Fibroblast of skin of right biceps (primary cell): ENCODE measurements around the gene MBP.

Experiments used
- DNase-seq: peaks from one replicate; pipeline ENCODE4 v3.0.0-alpha.2; 2013

The MBP gene

DNA sequence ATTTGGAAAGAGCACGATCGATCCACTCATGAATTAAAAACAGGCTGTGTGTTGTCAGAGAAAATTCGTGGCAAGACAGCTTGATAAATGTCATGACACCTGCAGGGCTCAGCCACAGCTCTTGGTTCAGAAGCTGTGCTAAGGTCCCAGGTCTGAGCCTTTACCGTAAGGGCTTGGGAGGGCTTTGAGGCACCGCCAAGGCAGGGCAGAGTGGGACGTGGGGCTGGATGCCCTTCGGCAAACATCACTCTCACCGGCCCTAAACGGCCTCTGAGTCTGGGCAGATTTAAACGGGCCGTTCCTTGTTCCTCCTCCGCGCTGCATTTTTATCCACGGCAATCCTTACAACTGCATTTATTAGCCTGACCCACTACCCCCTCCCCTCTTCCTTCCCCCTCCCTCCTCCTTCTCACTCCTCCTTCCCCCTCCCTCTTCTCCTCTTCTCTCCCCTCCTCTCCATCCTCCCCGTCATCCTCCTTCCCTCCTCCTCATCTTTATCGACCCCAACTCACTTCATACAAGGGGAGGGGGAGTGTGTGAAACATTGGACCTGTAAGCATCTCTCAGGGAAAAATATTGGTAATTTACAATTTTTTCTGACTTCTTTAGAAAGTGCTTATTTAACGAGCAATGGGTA is 33.9 kb downstream of the MBP start:
- DNase-seq: no peak

DNA sequence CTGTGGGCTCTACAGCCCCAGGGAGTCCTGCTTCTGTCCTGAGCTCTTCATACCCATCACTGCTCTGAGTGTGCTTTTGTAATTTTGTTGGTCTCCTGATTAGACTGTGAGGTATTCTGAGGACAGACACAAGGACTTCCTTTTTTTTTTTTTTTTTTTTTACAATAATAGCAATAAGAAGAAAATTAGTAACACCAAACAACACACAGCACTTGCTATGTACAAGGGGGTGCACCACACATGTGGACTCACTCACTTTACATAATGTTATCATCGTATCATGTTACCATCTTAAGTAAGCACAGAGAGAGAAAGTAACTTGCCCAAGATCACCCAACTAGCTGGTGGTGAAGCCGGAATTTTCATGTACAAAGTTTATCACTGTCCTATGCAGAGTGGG is 34.6 kb downstream of the MBP start:
- peak; percentile 41 for DNase-seq

DNA sequence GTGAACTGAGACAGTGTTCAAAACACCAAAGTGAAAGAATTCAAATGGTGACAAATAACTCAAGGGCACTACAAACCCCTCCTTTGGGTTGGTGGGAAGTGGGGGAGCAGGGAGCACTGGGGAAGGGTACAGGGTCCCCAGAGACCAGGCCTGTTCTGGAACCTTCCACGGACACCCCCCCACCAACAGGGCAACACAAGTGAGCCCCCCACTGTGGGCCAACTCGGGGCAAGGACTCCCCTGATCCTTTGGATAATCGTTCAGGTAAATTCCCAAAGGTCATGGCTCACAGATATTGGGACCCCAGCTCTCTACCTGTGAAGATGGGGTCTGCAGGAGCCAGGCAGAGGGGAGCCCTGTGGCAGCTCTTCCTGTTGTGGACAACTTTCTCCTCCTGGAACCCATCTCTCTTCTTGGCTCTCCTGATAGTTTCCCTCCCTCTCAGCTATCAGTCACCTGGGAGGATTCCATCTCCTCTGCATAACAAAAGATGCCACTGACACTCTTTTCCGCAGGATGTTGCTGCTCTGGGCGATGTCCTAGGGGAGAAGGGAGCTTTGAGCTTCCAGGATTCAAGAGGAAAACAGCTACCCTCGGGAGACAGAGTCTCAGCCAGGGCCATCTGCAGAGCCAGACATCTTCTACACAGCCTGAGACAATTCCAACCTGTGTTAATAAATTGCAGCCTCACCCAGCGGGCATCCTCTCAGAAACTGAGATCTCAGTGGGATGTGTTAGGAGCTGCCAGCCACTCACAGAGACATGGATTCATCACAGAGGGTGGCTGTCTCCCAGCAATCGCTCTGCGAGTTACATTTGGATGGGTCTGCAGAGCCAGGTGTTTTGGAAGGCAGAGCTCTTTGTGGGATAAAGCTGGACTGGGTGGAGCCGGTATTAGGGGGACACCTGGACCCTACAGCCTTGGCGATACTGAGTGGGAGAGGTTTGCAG is 35.4 kb downstream of the MBP start:
- no peak for DNase-seq

DNA sequence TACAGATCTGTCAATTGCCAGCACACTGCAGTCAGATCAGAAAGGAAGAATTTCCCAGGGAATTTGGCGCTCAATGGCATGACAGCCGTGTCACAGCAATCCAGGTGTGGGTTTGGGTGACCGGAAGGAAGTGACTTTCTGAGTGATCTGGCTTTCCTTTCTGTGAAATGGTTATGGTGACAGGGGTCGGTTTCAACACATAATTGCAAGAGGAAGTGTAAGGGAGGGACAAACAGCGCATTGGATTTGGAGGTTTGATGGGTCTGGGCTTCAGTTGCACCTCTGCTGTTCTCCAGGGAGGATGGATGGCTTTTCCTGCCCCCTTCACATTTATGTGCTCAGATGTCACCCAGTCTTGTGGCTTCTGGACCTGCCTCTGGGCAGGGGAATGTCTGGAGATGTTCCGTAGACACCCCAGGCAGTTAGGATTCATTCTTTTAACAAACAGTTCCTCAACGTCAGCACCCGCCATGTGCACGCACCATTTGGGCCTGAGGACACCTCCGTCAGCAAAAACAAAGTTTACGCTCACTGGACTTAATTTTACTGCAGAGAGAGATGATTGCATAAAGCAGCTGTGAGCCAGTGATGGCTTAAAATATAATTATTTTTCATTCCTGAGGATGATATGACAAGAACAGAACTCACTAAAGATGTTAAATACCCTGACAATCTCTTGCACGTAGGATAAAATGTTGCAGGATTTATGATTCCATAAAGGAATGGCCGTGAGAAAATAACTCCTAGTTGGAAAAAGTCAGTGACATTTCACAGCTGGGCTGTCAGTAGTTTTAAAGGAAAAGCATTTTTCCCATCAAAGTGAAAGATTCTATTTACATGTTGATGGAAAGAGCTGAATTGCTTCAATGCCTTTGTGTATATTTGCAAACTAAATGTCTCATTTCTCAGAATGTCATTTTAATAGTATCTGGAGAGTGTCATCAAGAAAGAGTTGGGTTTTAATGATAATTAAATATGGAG is 36.9 kb downstream of the MBP start:
- DNase-seq: no peak

DNA sequence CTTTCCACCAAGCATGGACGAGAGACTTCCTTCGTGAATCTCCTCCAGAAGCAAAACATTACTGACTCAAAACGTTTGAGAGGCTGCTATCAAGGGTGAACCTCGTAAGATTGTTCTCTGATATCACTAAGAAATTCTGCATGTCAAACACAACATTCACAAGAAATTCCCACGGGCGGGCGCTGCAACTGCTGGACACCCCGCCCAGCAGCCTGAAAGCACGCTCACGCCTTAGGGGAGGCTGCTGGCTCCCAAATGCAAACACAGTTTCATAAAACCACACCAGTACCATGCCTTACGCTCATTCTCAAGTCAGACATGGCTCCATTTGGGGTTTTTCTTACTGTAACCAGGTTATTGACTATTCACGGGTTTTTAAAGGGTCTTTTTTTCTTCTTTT is 39.0 kb downstream of the MBP start:
- no peak for DNase-seq

DNA sequence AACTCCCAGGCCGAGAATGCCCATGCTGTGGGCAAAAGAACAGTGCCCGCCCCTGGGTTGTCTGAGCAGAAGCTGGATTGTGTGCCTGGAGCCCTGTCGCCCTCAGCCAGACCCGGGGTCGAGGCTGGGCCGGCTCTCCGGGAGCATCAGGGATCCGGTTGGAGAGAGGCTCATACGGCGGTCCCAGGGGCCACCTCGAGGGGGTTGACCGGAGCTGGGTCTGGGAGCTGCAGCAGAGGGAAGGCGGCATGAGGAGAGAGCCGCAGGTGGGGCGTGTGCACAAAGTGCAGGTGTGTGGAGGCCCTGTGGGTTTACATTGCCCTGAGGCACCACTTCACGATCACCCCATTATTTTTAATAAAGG is 39.5 kb downstream of the MBP start:
- no peak for DNase-seq

DNA sequence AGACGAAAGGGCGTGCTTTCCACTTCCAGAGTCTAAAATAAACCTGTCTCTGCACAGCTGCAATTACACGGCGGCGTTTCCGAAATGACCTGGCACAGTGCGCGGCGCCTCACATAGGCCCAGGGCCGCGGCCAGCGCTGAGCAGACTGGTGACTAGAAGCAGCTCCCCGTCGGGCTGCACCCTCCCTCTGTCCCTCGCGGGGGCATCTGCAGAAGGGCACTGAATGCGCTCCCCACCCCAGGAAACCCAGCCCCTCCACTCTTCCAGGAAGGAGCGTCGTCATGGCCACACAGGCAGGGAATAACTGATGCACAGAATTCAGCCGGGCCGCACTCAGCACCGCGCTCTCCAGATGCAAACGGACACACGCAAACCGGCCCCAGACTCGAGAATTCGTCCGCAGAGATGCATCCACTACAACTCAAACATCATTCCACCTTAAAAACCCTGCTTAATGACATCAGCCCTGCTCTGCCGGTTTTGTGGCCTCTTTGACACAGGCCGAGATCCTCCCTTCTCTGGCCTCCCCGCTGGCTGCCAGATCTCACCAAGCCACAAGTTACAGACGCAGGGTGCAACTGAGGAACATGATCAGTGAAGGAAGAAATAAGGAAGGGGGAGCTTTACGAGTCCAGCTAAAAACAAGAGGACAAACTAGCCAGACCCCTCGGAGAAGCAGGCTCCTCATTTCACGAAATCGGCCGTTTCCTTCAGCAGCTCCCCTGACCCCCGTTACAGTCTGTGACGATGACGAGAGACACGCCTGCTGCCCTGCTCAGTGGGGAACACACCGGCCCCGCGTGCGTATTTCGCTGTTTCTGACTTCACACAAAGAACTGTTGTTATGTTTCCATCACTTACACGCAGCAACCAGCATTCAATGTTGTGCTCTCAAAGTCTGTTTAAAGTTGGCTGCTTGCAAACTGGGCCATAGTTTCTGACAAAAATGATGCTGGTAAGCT is 40.2 kb downstream of the MBP start:
- no peak for DNase-seq

DNA sequence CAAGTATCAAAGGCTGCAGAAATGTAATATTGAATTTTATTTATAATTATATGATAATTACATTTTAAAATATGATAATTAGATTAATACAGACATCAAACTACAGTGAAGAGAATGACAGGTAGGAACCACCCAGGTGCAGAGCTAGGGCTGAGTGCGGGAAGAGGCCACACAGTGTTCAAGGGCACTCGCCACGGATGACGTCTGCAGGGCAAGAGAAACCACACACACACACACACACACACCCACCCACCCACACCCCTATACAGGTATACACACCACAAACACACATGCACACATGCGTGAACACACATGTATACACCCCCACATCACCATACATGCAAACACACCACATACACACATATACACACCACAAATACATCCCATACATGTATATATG is 41.2 kb downstream of the MBP start:
- no peak for DNase-seq

DNA sequence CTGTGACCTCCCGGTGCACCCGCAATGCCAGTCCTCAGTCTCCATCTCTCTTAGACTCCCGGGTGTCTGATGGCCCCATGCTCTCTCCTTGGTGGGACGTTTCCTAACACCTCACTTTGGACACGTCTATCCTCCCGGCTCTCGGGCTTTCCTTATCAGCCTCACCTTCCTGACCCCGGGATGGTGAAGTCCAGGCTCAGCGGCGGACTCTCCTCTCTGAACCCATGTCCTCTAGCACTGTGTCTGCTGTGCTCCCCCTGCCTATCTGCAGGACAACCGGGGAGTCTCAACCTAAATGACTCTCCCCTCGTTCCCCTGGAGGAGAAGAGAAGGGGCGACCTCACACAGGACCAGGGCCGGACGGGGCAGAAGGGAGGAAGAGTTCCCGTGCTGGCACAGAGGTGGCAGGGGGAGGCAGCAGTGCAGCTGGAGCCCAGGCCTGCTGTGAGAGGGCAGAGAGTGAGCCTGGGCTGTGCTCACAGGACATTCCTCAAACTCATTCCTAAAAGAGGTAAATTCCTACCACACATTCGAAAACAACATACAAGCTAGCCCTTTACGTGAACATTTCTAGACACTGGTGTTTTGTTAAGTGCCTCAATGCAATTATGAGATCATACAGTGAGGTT is 41.9 kb downstream of the MBP start:
- no peak for DNase-seq

DNA sequence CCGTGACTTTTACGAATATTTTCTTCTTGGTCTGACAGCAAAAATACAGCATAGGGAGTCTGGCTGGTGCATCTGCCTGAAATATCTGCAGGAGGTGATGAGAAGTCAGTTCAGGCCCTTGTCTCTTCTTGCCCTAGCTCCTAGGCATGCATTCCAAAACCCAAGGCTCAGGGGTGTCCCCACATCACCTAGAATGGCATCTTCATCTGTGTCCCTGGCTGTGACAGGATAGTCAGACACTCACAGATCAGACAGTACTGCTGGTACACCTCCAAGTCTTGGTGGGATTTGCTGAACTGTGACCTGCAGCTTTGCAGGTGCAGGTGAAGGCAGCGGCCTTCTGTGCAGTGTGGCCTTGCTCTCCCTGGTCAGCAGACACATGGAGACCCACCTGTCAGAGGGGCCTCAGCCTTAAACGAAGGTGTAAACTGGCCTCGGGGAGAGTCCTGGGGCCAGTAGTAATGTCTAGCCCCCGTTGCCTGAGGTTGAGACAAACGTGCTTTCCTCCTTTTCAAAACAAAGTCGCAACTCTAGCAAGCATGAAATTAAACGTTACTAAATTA is 42.8 kb downstream of the MBP start:
- no peak for DNase-seq

DNA sequence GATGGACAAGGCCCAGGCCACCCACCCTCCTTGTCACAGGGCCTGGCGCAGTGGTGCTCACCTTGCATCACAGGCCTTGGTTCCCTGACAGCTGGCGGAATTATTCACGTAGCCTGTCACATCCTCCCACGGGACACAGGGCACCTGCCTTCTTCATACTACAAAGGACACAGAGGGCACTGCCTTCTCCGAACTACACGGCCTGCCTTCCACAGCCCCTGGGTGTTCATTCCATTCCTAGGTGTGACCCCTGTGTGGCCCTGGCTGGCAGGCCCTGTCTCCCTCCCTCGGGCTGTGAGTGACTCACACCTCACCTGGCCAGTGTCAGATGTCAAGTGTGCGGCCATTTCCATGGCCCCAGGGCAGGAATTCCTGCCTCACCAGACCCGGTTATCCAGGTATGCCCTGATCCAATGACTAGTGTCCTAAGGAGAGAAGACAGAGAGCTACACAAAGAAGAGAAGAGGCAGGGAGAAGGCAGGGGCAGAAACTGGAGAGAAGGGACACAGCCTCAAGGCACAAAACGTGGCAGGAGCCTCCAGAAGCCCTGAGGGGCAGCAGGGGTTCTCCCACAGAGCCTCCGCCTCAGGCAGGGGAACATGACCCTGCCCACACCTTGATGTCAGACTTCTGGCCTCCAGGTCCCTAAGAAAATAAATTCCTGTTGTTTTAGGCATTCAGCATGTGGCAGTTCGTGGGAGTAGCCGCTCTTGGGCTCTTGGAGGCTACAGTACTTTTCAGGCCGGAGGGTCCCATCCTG is 43.4 kb downstream of the MBP start:
- DNase-seq: no peak

DNA sequence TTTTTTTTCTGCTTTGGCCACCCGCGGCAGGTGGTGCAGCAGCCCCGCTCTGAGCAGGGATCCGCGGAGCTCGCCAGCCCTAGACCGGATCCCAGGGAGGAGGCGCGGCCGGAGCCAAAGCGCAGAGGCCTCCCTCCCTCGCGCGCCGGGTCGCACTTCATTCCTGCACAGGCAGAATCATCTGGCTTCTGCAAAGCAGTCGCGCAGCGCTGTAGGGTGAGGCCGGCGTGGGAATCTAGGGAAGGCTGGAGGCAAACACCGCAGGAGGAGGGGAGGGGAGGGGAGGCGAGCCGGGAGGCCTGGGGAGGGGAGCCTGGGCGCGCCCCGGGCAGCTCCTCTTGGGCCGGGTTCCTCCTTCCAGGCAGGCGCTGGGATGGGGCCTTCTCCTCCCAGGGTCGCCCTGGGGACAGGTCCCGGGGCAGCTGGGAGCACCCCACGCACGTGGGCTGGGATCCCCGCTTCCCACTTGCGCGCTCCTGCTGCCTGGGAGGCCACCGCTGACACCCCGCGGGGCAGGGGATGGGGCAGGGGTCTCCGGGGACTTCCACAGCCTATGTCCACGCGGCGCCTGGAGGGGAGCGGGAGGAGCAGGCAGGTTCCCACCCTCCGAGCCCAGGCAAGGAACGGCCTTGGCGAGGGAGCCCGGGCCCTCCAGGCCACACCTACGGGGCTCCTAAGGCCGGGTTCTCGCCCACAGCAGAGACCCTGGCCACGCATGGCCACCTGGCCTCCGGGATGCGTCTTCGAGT is 45.0 kb downstream of the MBP start:
- DNase-seq: peak; percentile 48

DNA sequence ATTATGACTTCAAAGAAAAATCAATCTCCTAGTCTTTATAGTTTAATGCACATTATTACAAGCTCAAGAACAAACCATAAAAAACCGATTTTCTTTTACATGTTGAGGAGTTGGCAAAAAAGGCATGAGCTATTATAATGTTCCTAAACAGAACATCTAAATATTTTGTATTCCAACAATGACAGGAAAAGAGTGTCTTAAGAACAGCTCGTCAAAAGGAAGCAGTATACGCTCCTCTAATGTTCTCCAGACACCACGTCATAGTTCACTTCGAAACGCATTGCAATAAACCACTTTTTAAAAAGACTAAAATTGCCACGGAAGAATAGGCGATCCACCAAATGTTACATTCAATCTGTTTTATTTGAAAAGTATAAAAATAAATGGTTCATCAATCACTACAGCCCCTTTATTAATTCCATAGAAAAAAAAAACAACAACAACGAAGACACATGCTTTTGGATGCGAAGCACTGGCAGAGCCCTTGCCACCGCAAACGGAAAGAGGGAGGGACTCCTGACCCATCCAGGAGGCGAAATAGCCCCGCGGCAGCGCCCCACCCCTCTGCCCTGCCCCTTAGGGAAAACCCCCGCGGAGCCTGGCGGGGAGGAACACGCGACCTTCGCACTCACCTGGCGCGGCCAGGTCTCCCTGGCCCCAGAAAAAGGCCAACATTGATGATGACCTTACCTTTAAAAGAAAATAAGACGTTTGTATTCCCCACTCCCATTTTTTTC is 45.8 kb downstream of the MBP start:
- no peak for DNase-seq

DNA sequence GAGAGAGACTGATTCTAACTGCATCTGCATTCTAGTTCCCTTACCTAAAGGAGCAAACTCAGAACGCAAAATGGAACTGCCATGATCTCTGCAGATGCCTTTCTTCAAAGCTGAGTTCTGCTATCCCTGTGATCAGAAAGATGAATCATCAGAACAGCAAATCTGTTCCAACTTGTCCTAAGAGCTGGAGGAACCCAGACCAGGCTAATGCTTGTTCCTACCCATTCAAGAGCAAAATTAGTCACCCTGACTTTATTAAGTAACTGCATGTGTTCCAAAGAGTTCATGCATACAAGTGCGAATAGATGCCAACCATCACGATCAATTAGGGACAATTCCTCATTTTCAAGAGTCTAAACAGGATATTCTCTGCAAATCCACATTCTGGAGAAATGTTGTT is 46.5 kb downstream of the MBP start:
- peak; percentile 59 for DNase-seq

DNA sequence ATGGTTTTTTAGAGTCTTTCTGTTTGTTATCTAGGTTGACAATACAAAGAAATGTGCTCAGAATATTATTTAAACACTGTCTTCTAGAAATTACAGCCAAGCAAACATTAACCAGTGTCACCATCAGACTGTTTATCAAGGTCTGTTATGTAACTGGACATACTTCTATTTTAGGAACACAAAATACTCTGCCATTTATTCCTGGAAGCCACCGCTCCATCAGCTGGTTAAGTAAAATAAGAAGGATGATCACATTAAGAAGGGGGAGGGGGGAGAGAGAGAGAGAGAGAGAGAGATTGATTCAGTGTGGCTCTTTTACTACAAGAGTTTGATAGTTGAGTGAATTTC is 47.9 kb downstream of the MBP start:
- DNase-seq: no peak

DNA sequence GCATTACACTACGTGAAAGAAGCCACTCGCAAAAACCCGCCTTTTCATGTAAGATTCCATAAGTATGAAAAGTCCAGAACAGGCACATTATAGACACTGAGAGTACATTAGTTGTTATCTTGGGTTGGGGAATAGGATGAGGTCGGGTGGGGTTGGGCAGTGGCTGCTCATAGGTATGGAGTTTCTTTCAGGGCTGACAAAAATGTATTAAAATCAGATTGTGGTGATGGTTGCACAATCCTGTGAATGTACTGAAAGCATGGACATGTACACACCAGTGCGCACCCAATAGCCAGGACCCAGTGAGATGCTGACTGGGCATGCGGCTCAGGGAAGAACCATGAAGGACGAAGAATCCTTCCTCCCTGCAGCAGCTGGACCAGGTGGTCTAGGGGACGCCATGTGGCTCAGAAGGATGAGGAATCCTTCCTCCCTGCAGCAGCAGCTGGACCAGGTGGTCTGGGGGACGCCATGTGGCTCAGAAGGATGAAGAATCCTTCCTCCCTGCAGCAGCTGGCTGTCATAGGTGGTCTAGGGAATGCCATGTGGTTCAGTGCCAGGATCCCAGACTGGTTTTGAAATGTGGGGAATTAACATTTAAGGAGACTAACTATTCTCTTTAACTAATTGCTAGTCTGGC is 50.1 kb downstream of the MBP start:
- DNase-seq: no peak

DNA sequence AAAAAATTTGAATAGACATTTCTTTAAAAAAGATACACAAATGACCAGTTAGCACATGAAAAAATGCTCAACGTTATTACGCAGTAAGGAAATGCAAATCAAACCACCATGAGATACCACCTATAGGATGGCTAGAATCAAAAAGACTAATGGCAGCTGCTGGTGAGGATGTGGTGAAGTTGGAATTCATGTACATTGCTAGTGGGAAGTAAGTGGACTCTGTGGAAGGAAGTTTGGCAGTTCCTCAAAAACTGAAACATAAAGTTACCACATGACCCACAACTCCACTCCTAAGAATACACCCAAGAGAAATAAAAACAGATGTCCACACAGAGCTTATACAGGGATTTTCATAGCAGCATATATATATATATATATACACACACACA is 51.2 kb downstream of the MBP start:
- peak; percentile 90 for DNase-seq

DNA sequence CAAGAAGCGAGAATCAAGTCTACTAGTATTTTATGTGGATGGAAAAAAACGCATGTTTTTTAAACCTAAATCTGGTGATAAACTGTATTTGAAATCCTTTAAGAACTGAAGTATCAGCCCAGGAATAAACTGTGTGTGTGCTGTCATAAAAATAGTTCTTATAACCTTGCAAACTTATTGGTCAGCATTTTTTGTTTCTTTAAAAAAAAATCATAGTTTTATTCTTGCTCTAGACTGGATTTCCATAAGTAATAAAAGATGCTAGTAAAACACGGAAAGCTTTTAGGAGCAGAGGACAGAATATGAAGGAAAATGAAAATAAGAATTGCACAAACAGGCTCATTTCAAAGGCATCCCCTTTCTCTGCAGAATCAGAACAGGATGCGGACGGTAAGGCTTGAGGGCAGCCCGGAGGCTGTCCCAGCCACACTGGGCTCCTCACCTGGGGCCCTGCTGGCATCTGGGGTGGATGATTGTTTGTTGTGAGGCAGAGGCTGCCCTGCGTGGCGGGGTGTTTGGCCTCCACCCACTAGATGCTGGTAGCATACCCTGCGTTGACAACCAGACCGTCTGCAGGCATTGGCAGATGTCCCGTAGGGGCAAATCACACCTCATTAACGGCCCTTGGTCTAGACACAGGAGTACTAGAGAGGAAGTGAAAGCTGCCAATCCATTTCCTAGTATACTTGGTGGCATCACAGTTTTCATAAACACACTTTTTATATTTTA is 52.5 kb downstream of the MBP start:
- DNase-seq: no peak
